HepG2 (cell line): ENCODE measurements around the gene KRT77. TPM values are rescaled to one million over a fixed set of nuclear protein-coding genes. Genes with fewer than 3 reads are reported as not detected.

Source experiments
- ATAC-seq: fragments of 200-7000 bp; cut with Tn5 transposase; 3 replicates; pipeline ENCODE4 v1.9.1; 2020; ENCODE audit warnings: mild to moderate bottlenecking, moderate library complexity
- BruUV-seq: library from RNA; stranded (reverse); fragments of 400-500 nt; replicated peaks from 2 replicates; lab custom pipeline; 2021; lab: Mats Ljungman, UMichigan
- CTCF ChIA-PET: fragments of 300-600 bp; formaldehyde crosslinking; extraction: SDS; loops from one replicate; lab custom pipeline; 2021; ENCODE audit warnings: low total read pairs, inconsistent platforms, low intra/inter-chr PET ratio; lab: Yijun Ruan, JAX
- POLR2A ChIA-PET: fragments of 350-600 bp; sonication (Branson Sonifier 250); formaldehyde crosslinking; loops from one replicate; lab custom pipeline; 2020; ENCODE audit warnings: antibody characterized with exemption, inconsistent platforms; lab: Yijun Ruan, JAX
- DNase-seq: peaks from one replicate; pipeline ENCODE4 v3.0.0-alpha.2; 2015; ENCODE audit warnings: low spot score
- FAIRE-seq: peaks from 3 replicates; lab custom pipeline; 2011; peaks lifted over from hg19 to GRCh38; lab: Jason Lieb, UNC
- H2AFZ ChIP-seq: one replicate; pipeline ENCODE4 v1.6.1; 2011; ENCODE audit warnings: low read length, inconsistent platforms
- H3K27ac ChIP-seq: fragments of 300-600 bp; 3 replicates; pipeline ENCODE4 v1.8.0; 2011; ENCODE audit warnings: mixed run types, mild to moderate bottlenecking, mixed read lengths, low read length, inconsistent platforms; ENCODE audit not compliant: insufficient read depth; ENCODE audit errors: extremely low read length
- H3K27me3 ChIP-seq, 2 experiments: fragments of 200-600 bp in 1 of 2; 2 replicates in 1 of 2; 3 replicates in 1 of 2; pipeline versions ENCODE4 v1.6.0 to v1.8.0; 2011; ENCODE audit warnings: low read length in 2 of 2, mild to moderate bottlenecking in 2 of 2, moderate library complexity in 2 of 2, inconsistent platforms in 1 of 2; ENCODE audit not compliant: insufficient read depth in 2 of 2, control insufficient read depth in 1 of 2
- H3K36me3 ChIP-seq, 2 experiments: fragments of 200-600 bp in 1 of 2; replicated peaks in 1 of 2; 2 replicates in 1 of 2; 3 replicates in 1 of 2; pipeline versions ENCODE4 v1.5.1 to v1.8.0; 2011; ENCODE audit warnings: low read length in 2 of 2, inconsistent platforms in 1 of 2; ENCODE audit not compliant: insufficient read depth in 2 of 2, control insufficient read depth in 1 of 2
- H3K4me1 ChIP-seq: 2 replicates; pipeline ENCODE4 v1.5.1; 2012; ENCODE audit warnings: low read length, inconsistent platforms; ENCODE audit not compliant: insufficient read depth
- H3K4me2 ChIP-seq: 2 replicates; pipeline ENCODE4 v1.6.0; 2011; ENCODE audit warnings: low read depth, low read length, inconsistent platforms
- H3K4me3 ChIP-seq, 3 experiments: fragments of 200-600 bp in 1 of 3; sonication (generic), shearing (Covaris generic) in 1 of 3; replicated peaks in 1 of 3; 2 replicates each; pipeline ENCODE4 v1.5.1; 2011 to 2016; ENCODE audit warnings: low read length in 3 of 3, inconsistent platforms in 2 of 3, low read depth in 2 of 3, mild to moderate bottlenecking in 2 of 3, control low read depth in 1 of 3, mixed read lengths in 1 of 3; ENCODE audit not compliant: insufficient read depth in 1 of 3
- H3K79me2 ChIP-seq: one replicate; pipeline ENCODE4 v1.6.1; 2011; ENCODE audit warnings: low read length, inconsistent platforms; ENCODE audit not compliant: insufficient read depth
- H3K9ac ChIP-seq: 2 replicates; pipeline ENCODE4 v1.6.0; 2011; ENCODE audit warnings: mild to moderate bottlenecking, low read depth, low read length, inconsistent platforms; ENCODE audit not compliant: insufficient read depth
- H3K9me3 ChIP-seq: 2 replicates; pipeline ENCODE4 v1.5.1; 2012; ENCODE audit warnings: mild to moderate bottlenecking, low read length
- H4K20me1 ChIP-seq: 2 replicates; pipeline ENCODE4 v1.6.0; 2011; ENCODE audit warnings: inconsistent platforms, mild to moderate bottlenecking, low read length, moderate library complexity; ENCODE audit not compliant: insufficient read depth
- HMG20A ChIP-seq: IDR thresholded peaks from 2 replicates; pipeline ENCODE4 v1.6.1; 2016; ENCODE audit warnings: borderline replicate concordance
- HMGA1 ChIP-seq: sonication (generic); formaldehyde crosslinking; conservative IDR thresholded peaks from 2 replicates; pipeline ENCODE4 v1.4.0; 2020; ENCODE audit warnings: missing genetic modification reagents
- HNF4G ChIP-seq, 2 experiments: sonication (generic) in 1 of 2; formaldehyde crosslinking in 1 of 2; IDR thresholded peaks; 2 replicates each; pipeline versions ENCODE4 v1.4.0 to v1.6.1; 2011 to 2020; ENCODE audit warnings: borderline replicate concordance in 2 of 2, low read depth in 2 of 2, mild to moderate bottlenecking in 2 of 2, low read length in 1 of 2, missing genetic modification reagents in 1 of 2, moderate library complexity in 1 of 2
- JUND ChIP-seq: sonication (generic); formaldehyde crosslinking; IDR thresholded peaks from 2 replicates; pipeline ENCODE4 v1.8.0; 2022; ENCODE audit warnings: mild to moderate bottlenecking, missing genetic modification reagents
- POGK ChIP-seq: sonication (generic); formaldehyde crosslinking; conservative IDR thresholded peaks from 2 replicates; pipeline ENCODE4 v1.8.0; 2022; ENCODE audit warnings: mild to moderate bottlenecking, moderate library complexity, missing genetic modification reagents
- RFX1 ChIP-seq: fragments of 450-650 bp; IDR thresholded peaks from 2 replicates; pipeline ENCODE4 v1.6.1; 2017
- SMYD3 ChIP-seq: sonication (generic); formaldehyde crosslinking; IDR thresholded peaks from 2 replicates; pipeline ENCODE4 v1.8.1; 2023; ENCODE audit warnings: mild to moderate bottlenecking, missing genetic modification reagents
- SUZ12 ChIP-seq: fragments of 150-350 bp; IDR thresholded peaks from 2 replicates; pipeline ENCODE4 v1.6.1; 2014; ENCODE audit warnings: low read depth, low read length
- ZBTB42 ChIP-seq: sonication (generic); formaldehyde crosslinking; IDR thresholded peaks from 2 replicates; pipeline ENCODE4 v1.5.0; 2020; ENCODE audit warnings: mild to moderate bottlenecking, missing genetic modification reagents
- ZKSCAN1 ChIP-seq: fragments of 150-350 bp; IDR thresholded peaks from 2 replicates; pipeline ENCODE4 v1.6.1; 2014; ENCODE audit warnings: low read length
- ZMAT3 ChIP-seq: sonication (generic); formaldehyde crosslinking; conservative IDR thresholded peaks from 2 replicates; pipeline ENCODE4 v1.7.0; 2021; ENCODE audit warnings: missing genetic modification reagents
- ZNF253 ChIP-seq: sonication (generic); formaldehyde crosslinking; IDR thresholded peaks from 2 replicates; pipeline ENCODE4 v1.8.0; 2022; ENCODE audit warnings: mild to moderate bottlenecking, missing genetic modification reagents, borderline replicate concordance
- ZNF556 ChIP-seq: sonication (generic); formaldehyde crosslinking; IDR thresholded peaks from 2 replicates; pipeline ENCODE4 v1.4.0; 2020; ENCODE audit warnings: mild to moderate bottlenecking, missing genetic modification reagents, borderline replicate concordance
- ZNF749 ChIP-seq: sonication (generic); formaldehyde crosslinking; IDR thresholded peaks from 2 replicates; pipeline ENCODE4 v1.8.0; 2022; ENCODE audit warnings: mild to moderate bottlenecking, missing genetic modification reagents, moderate library complexity, borderline replicate concordance
- in situ Hi-C: cut with HindIII; loops from 2 replicates; pipeline ENCODE4 v1.10.0; 2017; ENCODE audit warnings: low pct_unique_long_range_greater_than_20kb; ENCODE audit not compliant: extremely low pct_ligation_motif_present
- intact Hi-C: fragments of 100-400 bp; cut with micrococcal nuclease; formaldehyde crosslinking; loops from one replicate; pipeline ENCODE4 v1.10.0; 2022; ENCODE audit not compliant: unreplicated experiment
- polyA plus RNA-seq, 8 experiments: library from polyadenylated mRNA; depleted of rRNA in 3 of 8; stranded (reverse) in 7 of 8; unstranded in 1 of 8; fragments of >200 nt; fragmentation: Illumina TruSeq in 4 of 8; extraction: Trizol in 4 of 8; gene quantifications; 2 replicates each; pipeline versions ENCODE4 v1.2.1 to v1.2.3, GENCODE V29; 2011 to 2016; ENCODE audit warnings: low read depth in 4 of 8, missing spikeins in 1 of 8, mixed read lengths in 1 of 8; ENCODE audit not compliant: insufficient read depth in 1 of 8
- total RNA-seq, 5 experiments: library from RNA; depleted of rRNA; stranded (reverse); fragments of >200 nt; fragmentation: Illumina TruSeq; extraction: Trizol; gene quantifications; 2 replicates each; pipeline ENCODE4 v1.2.3, GENCODE V29; 2016; ENCODE audit warnings: low read depth in 1 of 5
- TF ChIP-seq, protein P1 (sequence below): sonication (generic); formaldehyde crosslinking; IDR thresholded peaks from 2 replicates; pipeline ENCODE4 v1.4.0; 2020; ENCODE audit warnings: mild to moderate bottlenecking, low read depth, missing genetic modification reagents
- TF ChIP-seq, protein P2 (sequence below): sonication (generic); formaldehyde crosslinking; IDR thresholded peaks from 2 replicates; pipeline ENCODE4 v1.5.1; 2020; ENCODE audit warnings: missing genetic modification reagents, mild to moderate bottlenecking, borderline replicate concordance
- TF ChIP-seq, protein P3 (sequence below): sonication (generic); formaldehyde crosslinking; IDR thresholded peaks from 2 replicates; pipeline ENCODE4 v1.8.0; 2022; ENCODE audit warnings: mild to moderate bottlenecking, missing genetic modification reagents; ENCODE audit not compliant: insufficient replicate concordance

The KRT77 gene
- total and polyA plus RNA-seq, 2 of the 13 experiments (the other 11 are each of a cell fraction or from before 2014, with no cell fraction given) = not detected

DNA sequence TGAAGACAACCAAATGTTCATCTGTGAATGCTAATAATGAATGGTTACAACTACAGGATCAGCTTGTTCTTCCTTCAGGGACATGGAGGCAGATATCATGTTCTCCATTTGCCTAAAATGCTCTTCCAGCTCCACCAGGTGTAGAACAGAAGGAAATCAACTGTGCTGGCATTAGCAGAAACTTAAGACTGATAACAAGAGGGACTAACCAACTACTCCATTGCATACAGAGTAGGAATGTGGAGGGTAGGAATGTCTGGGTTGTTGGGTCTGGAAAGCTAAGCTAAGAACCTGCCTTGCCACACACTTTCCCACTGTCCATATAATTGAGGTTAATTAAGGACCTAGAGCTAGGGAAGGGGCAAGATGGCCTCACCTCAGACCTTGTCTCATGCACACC, 39.9 kb downstream of the KRT77 start:
- Histone ChIP-seq H3K4me2 (no peak overlapping the region), H3K9ac (no peak overlapping the region), H3K79me2 (no peaks in the 10 kb centered on the region), H3K4me3 (no peak overlapping the region), H3K27ac (no peak overlapping the region), H2AFZ (no peak overlapping the region), H3K9me3 (no peaks in the 10 kb centered on the region), H3K36me3 (no peaks in the 10 kb centered on the region), H3K4me1 (no peaks in the 10 kb centered on the region), H3K27me3 (peaks cover 3 to 16% of the 10 kb centered on the region in 2 experiments; a peak in 4 of 5 replicates), H4K20me1 (no peaks in the 10 kb centered on the region)
- FAIRE-seq (no peak), ATAC-seq (no peak), DNase-seq (no peak)
- intact Hi-C loops (no loop called here), in situ Hi-C loops (no loop called here)
- POLR2A ChIA-PET = no interaction called here
- CTCF ChIA-PET = no interaction called here
- no TSS peak for BruUV-seq
- no peak for TF ChIP-seq ZKSCAN1
- no peak for TF ChIP-seq ZBTB42 (CRISPR knock-in tag)
- no peak for TF ChIP-seq RFX1
- TF ChIP-seq ZNF749 (CRISPR knock-in tag) = no peak
- TF ChIP-seq, protein P1, sequence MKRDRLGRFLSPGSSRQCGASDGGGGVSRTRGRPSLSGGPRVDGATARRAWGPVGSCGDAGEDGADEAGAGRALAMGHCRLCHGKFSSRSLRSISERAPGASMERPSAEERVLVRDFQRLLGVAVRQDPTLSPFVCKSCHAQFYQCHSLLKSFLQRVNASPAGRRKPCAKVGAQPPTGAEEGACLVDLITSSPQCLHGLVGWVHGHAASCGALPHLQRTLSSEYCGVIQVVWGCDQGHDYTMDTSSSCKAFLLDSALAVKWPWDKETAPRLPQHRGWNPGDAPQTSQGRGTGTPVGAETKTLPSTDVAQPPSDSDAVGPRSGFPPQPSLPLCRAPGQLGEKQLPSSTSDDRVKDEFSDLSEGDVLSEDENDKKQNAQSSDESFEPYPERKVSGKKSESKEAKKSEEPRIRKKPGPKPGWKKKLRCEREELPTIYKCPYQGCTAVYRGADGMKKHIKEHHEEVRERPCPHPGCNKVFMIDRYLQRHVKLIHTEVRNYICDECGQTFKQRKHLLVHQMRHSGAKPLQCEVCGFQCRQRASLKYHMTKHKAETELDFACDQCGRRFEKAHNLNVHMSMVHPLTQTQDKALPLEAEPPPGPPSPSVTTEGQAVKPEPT (CRISPR knock-in tag) = no peak
- no peak for TF ChIP-seq ZMAT3 (CRISPR knock-in tag)
- TF ChIP-seq JUND (CRISPR knock-in tag) = no peak
- no peak for TF ChIP-seq SMYD3
- no peak for TF ChIP-seq ZNF253 (CRISPR knock-in tag)
- TF ChIP-seq HMGA1 (CRISPR knock-in tag) = no peak
- TF ChIP-seq HMG20A (CRISPR knock-in tag) = no peak
- TF ChIP-seq, protein P2, sequence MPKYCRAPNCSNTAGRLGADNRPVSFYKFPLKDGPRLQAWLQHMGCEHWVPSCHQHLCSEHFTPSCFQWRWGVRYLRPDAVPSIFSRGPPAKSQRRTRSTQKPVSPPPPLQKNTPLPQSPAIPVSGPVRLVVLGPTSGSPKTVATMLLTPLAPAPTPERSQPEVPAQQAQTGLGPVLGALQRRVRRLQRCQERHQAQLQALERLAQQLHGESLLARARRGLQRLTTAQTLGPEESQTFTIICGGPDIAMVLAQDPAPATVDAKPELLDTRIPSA (CRISPR knock-in tag) = no peak
- no peak for TF ChIP-seq ZNF556 (CRISPR knock-in tag)
- no peak for TF ChIP-seq SUZ12
- TF ChIP-seq POGK (CRISPR knock-in tag) = no peak
- TF ChIP-seq, protein P3, sequence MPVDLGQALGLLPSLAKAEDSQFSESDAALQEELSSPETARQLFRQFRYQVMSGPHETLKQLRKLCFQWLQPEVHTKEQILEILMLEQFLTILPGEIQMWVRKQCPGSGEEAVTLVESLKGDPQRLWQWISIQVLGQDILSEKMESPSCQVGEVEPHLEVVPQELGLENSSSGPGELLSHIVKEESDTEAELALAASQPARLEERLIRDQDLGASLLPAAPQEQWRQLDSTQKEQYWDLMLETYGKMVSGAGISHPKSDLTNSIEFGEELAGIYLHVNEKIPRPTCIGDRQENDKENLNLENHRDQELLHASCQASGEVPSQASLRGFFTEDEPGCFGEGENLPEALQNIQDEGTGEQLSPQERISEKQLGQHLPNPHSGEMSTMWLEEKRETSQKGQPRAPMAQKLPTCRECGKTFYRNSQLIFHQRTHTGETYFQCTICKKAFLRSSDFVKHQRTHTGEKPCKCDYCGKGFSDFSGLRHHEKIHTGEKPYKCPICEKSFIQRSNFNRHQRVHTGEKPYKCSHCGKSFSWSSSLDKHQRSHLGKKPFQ (CRISPR knock-in tag) = no peak
- no peak for TF ChIP-seq HNF4G (IDR thresholded peaks at IDR 0.05; ENCODE audit: borderline replicate concordance, low read depth, low read length)
- TF ChIP-seq HNF4G (CRISPR knock-in tag; IDR thresholded peaks at IDR 0.05; ENCODE audit: borderline replicate concordance, low read depth) = no peak
